ENCODE data around the gene TMEM234. TPM values are rescaled to one million over a fixed set of nuclear protein-coding genes. Genes with fewer than 3 reads are reported as not detected.
A peak's percentile ranks its signal among the peaks of the same experiment; 100 is the strongest.

TMEM234 gene
- total RNA-seq, 1 donor from 2014 or later: 22.5 TPM

DNA sequence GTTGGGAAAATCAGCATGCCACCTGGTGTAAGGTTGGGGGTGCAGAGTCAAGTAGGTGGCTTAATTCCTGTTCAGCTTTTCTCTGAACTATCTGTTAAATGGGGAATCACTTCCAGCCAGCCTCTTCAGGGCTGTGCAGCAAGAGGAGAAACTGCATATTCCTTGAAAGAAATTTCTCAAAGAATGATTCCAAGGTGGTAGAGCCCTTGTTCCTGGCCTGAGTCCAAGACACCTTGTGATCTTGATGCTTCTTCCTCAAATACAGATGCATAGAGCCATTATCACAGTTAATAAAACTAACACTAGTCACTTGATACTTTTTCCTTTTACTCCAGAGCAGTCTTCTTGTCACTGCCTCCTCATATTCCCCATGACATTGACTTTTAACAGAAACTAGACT, 37.5 kb downstream of the TMEM234 start:
- no peak overlapping the region for H3K27ac Mint-ChIP-seq (ENCODE audit: unreplicated experiment)
- H3K36me3 Mint-ChIP-seq (ENCODE audit: low read depth): peaks cover 32% of the 10 kb centered on the region
- H3K9me3 Mint-ChIP-seq: no peaks in the 10 kb centered on the region
- H3K4me3 Mint-ChIP-seq: peak overlapping the region; percentile 24
- peaks cover 37% of the 10 kb centered on the region for H3K4me1 Mint-ChIP-seq
- TF ChIP-seq, protein P1, sequence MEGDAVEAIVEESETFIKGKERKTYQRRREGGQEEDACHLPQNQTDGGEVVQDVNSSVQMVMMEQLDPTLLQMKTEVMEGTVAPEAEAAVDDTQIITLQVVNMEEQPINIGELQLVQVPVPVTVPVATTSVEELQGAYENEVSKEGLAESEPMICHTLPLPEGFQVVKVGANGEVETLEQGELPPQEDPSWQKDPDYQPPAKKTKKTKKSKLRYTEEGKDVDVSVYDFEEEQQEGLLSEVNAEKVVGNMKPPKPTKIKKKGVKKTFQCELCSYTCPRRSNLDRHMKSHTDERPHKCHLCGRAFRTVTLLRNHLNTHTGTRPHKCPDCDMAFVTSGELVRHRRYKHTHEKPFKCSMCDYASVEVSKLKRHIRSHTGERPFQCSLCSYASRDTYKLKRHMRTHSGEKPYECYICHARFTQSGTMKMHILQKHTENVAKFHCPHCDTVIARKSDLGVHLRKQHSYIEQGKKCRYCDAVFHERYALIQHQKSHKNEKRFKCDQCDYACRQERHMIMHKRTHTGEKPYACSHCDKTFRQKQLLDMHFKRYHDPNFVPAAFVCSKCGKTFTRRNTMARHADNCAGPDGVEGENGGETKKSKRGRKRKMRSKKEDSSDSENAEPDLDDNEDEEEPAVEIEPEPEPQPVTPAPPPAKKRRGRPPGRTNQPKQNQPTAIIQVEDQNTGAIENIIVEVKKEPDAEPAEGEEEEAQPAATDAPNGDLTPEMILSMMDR (conservative IDR thresholded peaks at IDR 0.05): no peak
- H3K27me3 Mint-ChIP-seq (ENCODE audit: low read depth): no peaks in the 10 kb centered on the region
- DNase-seq (ENCODE audit: low read depth, low spot score): no peak

GRCh38 chr1:32182060-32182459, 40.1 kb downstream of the TMEM234 start:
- no peak for DNase-seq (ENCODE audit: low read depth, low spot score)
- TF ChIP-seq, protein P1 (conservative IDR thresholded peaks at IDR 0.05): no peak
- Mint-ChIP-seq H3K4me3 (peak overlapping the region; percentile 72), H3K4me1 (peaks cover 48% of the 10 kb centered on the region), H3K36me3 (ENCODE audit: low read depth) (peaks cover 26% of the 10 kb centered on the region), H3K27ac (ENCODE audit: unreplicated experiment) (no peak overlapping the region), H3K9me3 (no peaks in the 10 kb centered on the region), H3K27me3 (ENCODE audit: low read depth) (no peaks in the 10 kb centered on the region)

DNA sequence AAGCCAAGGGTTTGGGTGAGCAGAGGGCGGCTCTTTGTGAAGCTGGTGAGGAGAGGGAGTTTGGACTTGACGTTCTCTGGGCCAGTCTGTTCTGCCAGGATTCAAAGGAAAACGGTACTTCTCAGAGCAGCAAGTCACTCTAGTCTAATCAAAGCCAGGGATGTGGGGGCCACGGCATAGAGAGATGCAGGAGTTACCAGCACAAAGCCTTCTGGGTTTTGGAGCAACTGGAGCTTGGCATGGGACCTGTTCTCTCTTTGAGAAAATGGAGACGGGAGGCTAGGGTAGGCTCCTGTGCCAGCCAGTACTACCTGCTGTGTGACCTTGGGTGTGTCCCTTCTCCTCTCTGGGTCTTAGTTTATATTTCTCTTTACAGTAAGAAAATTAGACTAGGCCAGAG, 40.6 kb downstream of the TMEM234 start:
- H3K27ac Mint-ChIP-seq (ENCODE audit: unreplicated experiment): no peak overlapping the region
- H3K4me1 Mint-ChIP-seq: peaks cover 48% of the 10 kb centered on the region
- TF ChIP-seq, protein P1 (conservative IDR thresholded peaks at IDR 0.05): no peak
- no peaks in the 10 kb centered on the region for H3K9me3 Mint-ChIP-seq
- DNase-seq (ENCODE audit: low read depth, low spot score): no peak
- peak overlapping the region; percentile 98 for H3K4me3 Mint-ChIP-seq
- H3K27me3 Mint-ChIP-seq (ENCODE audit: low read depth): no peaks in the 10 kb centered on the region
- peaks cover 28% of the 10 kb centered on the region for H3K36me3 Mint-ChIP-seq (ENCODE audit: low read depth)

DNA sequence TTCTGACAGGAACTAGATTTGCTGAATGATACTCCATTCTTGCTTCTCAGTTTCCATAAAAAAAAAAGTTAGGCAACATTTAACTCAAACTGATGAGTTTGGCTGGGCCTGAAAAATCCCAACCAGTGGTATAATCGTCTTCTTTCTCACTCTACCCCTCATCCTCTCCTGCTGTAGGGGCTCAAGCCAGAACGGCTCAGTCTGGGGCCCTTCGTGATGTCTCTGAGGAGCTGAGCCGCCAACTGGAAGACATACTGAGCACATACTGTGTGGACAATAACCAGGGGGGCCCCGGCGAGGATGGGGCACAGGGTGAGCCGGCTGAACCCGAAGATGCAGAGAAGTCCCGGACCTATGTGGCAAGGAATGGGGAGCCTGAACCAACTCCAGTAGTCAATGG, 41.1 kb downstream of the TMEM234 start:
- no peak overlapping the region for H3K27ac Mint-ChIP-seq (ENCODE audit: unreplicated experiment)
- TF ChIP-seq, protein P1 (conservative IDR thresholded peaks at IDR 0.05): no peak
- peaks cover 25% of the 10 kb centered on the region for H3K36me3 Mint-ChIP-seq (ENCODE audit: low read depth)
- no peaks in the 10 kb centered on the region for H3K9me3 Mint-ChIP-seq
- no peaks in the 10 kb centered on the region for H3K27me3 Mint-ChIP-seq (ENCODE audit: low read depth)
- no peak for DNase-seq (ENCODE audit: low read depth, low spot score)
- peaks cover 43% of the 10 kb centered on the region for H3K4me1 Mint-ChIP-seq
- H3K4me3 Mint-ChIP-seq: peak overlapping the region; percentile 98

DNA sequence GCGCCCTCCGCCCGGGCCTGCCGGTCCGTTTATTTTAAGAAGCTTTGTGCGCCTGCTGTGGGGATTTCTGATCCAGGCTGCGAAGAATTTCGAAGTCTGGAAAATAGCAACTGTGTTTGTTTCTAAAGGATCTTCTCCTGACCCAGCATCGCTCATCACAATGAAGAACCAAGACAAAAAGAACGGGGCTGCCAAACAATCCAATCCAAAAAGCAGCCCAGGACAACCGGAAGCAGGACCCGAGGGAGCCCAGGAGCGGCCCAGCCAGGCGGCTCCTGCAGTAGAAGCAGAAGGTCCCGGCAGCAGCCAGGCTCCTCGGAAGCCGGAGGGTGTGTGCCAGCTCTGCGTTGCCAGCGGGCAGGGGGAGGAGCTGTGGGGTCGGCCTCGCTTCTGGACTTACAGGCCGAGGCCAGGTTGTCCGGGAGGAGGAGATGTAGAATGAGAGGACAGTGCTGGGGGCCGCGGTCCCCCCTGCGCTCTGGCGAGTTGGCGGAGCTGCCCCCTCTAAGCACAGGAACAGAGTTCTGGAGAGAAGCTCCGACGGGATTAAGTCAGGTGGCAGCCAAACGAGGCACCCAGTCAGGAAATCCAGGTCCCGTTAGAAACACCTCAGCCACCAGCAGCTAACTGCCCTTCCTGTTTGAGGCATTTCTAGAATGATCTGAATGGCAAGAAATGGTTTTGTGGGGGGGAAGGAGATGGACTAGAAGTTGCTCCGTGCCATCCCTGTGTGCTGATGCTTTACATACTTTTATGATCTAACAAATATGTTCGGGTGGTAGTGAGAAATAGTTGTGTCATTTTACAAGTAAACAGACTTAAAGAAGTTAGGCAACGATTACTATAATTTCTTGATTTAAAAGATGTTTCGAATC, 41.7 kb downstream of the TMEM234 start:
- H3K4me1 Mint-ChIP-seq: peaks cover 41% of the 10 kb centered on the region
- no peaks in the 10 kb centered on the region for H3K27me3 Mint-ChIP-seq (ENCODE audit: low read depth)
- peaks cover 25% of the 10 kb centered on the region for H3K36me3 Mint-ChIP-seq (ENCODE audit: low read depth)
- DNase-seq (ENCODE audit: low read depth, low spot score): peak; percentile 25
- TF ChIP-seq, protein P1 (conservative IDR thresholded peaks at IDR 0.05): no peak
- H3K4me3 Mint-ChIP-seq: peak overlapping the region; percentile 98
- no peaks in the 10 kb centered on the region for H3K9me3 Mint-ChIP-seq
- peak overlapping the region; percentile 96 for H3K27ac Mint-ChIP-seq (ENCODE audit: unreplicated experiment)
